GM12891 (cell line): ENCODE measurements around the gene CATSPERB.

Source experiments
- PAX5 ChIP-seq: IDR thresholded peaks from 2 replicates; pipeline ENCODE4 v1.6.1; 2011; ENCODE audit warnings: low read length, moderate library complexity, mild to moderate bottlenecking; ENCODE audit not compliant: insufficient read depth, severe bottlenecking
- POLR2A ChIP-seq: IDR thresholded peaks from 2 replicates; pipeline ENCODE4 v1.6.1; 2011; ENCODE audit warnings: low read depth, low read length, control low read depth
- POLR2AphosphoS5 ChIP-seq: IDR thresholded peaks from 2 replicates; pipeline ENCODE4 v1.6.1; 2011; ENCODE audit warnings: low read depth, low read length, control low read depth
- POU2F2 ChIP-seq: IDR thresholded peaks from 2 replicates; pipeline ENCODE4 v1.6.1; 2011; ENCODE audit warnings: low read depth, mild to moderate bottlenecking, control low read depth, low read length, moderate library complexity
- TAF1 ChIP-seq: IDR thresholded peaks from 2 replicates; pipeline ENCODE4 v1.6.1; 2011; ENCODE audit warnings: low read depth, low read length, control low read depth

DNA sequence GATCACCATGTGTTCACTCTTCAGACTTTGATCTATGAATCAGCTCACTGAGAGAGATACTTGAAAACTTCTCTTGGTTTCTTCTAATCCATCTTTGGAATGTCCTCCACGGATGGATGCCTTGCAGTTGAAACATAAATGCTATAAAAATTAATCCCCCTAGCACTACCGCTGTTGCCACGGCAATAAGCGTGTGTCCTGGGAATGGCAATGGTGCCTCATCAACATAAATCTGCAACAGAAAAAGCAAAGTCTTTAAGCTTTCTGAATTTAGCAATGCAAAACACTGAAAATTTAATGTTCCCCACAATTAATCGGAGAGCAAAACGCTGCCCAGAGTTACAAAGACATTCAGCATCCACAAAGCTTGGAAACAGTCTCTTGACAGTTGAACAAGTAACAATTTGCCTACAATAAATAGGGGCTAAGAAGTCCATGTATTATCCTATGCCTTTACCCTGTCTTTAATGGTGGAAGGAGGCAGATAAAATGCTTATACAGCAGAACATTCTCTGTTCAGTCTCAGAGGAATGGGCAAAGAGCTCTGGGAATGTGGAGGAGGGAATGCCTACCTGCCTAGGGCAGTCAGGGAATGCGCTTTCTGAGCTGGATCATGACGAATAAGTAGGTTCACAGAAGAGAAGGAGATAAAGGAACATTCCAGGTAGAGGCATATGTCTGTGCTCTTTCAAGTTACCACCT, 150.9 kb downstream of the CATSPERB start:
- TF ChIP-seq POLR2A (no peak), POLR2AphosphoS5 (no peak), TAF1 (no peak), PAX5 (no peak), POU2F2 (no peak)
